ENCODE measurements around the gene SLC12A7.
"Not testable (repeated sequence)": the region's sequence is repeated elsewhere in the genome, so short reads cannot be mapped to it uniquely, and the experiment has no call there.

Gene SLC12A7

GRCh38 chr5:1034986-1035385 is 76.9 kb downstream of the SLC12A7 start:
- DNase-seq (ENCODE audit: low spot score), result no peak

GRCh38 chr5:1034421-1034905 is 77.4 kb downstream of the SLC12A7 start:
- DNase-seq (ENCODE audit: low spot score), result no peak

DNA sequence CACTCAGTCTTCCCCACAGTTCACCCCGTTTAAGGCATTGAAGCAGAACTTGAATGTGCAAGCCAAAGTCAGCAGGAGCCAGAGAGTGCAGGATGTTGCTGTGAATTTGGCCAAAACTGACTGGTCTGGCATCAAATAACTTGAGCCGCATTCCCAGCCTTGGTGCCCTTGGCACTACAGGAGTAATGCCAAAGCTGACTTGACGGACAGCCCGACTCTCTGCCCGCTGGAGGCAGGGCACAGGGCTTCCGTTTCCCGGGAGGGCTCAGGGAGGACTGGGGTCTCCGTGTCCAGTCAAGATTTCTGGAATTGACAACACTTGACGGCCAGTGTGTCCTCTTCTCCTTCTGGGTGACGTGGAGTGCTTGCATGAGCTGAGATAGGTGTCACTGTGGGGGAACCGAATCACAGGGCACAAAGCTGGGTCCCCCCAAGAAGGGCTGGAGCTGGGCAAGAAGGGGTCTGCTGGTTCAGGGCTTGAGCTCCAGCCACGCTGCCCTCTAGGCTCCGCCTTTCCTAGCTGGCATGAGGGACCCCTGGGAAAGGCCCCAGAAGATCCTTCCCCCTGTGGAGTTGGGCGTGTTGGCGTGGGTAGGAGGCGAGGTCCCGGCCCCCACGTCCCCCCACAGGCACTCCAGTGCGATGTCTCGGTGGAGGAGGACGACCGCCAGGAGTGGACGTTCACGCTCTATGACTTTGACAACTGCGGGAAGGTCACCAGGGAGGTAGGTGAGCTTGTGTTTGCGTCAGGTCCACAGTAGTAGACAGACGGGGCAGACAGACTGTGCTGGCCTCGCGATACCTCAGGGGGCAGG is 78.0 kb downstream of the SLC12A7 start:
- DNase-seq (ENCODE audit: low spot score), result no peak

- no peak for DNase-seq (ENCODE audit: low spot score)
Measured at GRCh38 chr5:1033178-1033577, 78.7 kb downstream of the SLC12A7 start.

GRCh38 chr5:1032551-1033027 is 79.3 kb downstream of the SLC12A7 start:
- no peak for DNase-seq (ENCODE audit: low spot score)

DNA sequence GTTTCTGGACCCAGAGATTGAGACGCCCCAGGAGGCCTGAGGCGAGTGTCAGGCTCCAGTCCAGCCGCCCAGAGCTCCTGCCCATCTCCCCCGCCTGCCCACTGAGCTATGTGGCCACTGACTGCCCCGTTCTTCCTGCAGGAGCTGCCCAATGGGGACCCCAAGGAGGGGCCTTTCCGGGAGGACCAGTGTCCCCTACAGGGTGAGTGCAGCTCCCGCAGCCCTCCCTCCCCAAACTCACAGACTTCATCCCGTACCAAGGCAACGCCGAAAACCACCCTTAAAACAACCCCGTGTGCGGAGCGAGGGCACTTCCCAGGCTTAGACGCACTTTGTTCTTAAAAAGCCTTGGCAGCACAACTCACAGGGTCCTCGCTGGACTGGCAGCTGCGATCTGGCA is 79.9 kb downstream of the SLC12A7 start:
- no peak for DNase-seq (ENCODE audit: low spot score)

DNA sequence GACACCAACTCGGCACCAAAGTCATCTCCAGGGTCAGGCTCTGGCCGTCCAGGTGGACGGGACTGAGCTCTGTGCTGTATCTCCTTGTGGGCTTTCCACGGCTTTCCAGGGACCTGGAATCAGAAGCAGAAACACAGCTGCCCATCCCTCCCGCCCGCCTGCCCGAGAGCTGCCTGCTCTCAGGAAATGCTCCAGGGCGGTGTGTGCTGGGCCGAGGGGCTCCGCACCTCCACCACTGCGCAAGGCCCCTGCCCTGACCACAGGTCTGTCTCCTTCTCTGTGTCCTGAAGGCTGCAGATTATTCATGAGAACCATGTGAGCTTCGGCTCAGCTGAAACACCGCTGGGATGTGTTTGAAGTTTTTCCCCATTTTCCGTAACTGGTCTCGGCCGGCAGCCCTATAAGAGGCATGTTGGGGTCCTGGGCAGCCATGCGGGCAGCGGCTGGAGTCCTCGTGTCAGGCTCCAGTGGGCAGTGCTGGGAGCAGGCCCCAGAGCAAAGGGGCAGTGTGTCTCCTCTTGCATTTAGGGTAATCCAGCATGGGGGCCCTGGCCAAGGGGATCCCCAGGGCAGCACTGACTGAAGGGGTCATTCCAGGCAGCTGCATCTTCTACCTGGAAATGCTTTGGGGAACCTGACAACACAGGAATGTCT is 80.4 kb downstream of the SLC12A7 start:
- DNase-seq (ENCODE audit: low spot score), result no peak

- no peak for DNase-seq (ENCODE audit: low spot score)
Measured at GRCh38 chr5:1030801-1031271, 81.0 kb downstream of the SLC12A7 start.

DNA sequence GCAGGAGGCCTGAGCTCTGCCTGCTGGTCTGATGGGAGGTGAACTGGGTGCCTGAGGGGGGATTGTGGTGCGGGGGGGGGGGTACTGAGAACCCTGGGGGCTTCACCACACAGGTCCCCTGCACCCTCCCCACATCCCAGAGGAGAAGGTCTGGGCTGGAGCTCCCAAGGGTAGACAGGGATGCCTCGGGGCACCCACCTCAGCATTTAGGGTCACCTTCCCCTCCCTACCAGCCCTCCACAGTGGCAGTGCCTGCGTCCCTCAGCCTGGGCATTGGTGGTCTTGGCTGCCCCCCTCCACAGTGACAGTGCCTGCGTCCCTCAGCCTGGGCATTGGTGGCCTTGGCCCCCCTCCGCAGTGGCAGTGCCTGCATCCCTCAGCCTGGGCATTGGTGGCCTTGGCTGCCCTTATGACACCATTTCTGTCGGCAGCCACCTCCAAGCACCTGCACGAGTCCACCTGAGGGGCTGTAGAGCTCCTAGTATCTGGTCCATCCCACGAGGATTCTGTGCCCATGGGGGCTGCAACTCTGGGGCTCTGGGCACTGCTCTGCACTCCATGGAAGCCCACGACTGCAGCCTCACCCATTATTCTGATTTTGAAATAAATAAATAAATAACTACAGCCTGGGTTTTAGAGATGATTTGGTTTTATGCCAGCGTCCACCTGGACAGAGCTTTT is 81.8 kb downstream of the SLC12A7 start:
- DNase-seq (ENCODE audit: low spot score), result no peak

GRCh38 chr5:1029282-1029944 is 82.5 kb downstream of the SLC12A7 start:
- no peak for DNase-seq (ENCODE audit: low spot score)

DNA sequence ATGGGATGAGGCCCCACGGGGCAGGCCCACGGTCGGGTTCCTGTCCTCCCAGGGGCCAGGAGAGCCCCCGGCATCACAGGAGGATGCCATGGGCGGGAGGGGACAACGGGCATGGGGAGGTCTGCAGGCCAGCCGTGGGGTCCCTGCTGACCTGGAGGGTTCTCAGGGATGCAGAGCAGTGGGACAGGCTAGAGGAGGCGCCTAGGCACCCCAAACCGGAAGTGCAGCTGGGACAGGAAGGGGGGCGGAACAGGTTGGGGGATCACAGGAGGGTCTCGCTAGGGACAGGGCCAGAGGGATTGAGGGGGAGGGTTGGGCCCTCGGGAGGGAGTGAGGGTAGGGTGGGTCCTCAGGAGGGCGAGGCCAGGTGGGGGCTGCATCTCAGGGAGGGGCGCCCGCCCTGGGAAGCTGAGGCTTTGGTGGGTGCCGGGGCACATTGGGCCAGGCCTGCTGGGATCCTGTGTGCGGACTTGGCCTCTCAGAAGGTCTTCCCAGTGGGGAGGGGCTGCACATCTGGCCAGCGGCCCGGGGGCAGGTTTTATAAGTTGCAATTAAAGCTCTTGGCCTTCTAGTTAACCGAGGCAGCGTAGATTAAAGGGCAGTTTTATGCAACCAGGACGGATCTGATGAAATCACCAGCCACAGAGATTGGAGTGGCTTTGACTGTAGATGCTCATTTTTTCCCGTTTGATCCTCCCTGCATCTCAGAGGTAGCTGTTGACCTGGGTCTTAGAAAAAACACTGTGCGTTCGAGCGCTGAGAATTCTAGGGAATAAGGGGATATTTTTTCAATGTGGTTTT is 83.2 kb downstream of the SLC12A7 start:
- DNase-seq (ENCODE audit: low spot score), result no peak

DNA sequence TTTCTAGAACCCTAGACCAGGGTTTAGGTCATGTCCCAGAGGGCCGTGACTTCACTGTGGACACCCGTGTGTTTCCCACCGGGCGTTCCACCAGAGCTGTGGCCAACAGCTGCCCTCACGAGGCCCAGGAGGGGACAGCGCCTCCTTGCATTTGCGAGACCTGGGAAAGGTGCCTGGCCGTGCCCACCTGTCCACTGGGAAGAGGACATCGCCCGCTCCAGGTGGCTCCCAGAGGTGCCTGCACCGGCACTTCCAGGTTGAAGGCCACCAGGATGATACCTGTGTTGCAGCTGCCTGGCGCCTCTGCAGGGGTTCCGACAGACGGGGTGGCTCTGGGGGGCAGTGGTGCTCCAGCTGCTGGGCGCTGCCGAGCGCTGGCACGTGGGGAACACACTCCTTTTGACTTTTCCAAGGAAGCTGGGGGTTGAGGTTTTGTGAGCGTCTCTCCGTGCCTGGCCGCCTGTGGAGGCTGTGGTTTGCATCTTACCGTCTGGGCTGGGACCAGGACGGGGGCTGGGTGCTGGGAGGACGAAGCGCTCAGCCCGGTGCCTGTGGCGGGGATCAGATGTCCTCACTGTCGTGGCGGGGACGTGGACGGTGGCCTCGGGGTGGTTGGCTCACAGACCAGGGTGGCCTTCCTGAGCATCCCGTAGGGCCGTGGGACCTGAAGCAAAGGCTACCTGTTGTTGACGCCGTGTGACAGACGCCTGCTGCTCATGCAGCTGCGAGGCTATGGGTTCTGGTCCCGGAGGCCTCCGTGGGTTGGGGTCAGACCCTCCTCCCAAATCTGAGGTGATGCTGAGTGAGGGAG is 84.0 kb downstream of the SLC12A7 start:
- no peak for DNase-seq (ENCODE audit: low spot score)

DNA sequence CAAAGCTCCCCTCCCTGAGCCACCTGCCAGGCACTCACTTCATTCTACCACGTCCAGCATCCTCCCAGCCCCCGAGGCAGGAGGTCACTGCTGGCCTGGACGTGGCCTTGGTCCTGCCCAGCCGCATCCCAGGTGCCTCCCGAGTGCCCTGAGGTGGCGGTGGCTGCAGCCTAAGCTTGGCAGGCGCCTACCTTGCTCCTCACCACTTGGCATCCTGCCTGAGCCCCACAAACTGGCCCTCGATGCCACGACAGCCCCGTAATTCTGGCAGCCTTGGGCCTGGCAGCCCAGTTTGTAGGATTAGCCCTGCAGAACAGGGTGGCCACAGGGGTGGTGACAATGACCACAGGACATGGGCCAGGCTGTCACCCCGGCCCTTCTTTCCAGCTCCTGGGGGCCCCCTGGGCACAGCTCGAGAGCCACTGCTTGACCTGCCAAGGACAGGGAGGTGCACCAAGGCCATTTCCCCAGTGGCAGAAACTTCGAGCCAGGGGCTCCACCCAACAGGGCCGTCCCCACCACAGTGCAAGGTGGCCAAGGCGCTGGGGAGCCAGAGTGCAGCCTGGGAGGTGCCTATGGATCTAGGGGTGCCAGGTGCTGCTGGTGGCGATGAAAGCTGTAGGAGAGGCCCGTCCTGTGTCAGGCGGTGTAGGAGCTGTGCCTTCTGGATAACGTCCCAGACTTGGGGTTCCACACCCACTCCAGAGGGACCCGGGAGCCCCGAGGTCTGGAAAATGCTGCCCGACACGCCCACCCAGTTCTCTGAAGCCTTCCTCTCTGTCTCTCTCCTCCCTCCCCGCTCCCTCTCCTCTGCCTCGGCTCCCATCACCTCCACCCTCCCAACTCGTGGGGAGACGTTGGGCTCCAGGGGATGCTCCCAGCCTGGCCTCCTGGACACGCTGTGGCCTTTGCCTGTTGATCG is 84.9 kb downstream of the SLC12A7 start:
- no peak for DNase-seq (ENCODE audit: low spot score)

DNA sequence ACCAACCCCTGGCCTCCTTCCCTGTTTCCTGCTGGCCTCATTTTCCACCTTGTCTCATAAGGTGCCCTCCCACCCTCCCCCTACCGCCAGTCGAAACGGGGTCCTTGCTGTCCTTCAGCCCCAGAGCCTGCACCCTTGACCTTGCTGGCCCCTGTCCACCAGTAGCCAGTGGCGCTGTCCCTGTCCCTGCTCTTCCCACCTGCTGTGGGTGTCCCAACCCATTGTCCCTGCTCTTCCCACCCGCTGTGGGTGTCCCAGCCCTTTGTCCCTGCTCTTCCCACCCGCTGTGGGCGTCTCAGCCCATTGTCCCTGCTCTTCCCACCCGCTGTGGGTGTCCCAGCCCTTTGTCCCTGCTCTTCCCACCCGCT is 89.9 kb downstream of the SLC12A7 start:
- DNase-seq (ENCODE audit: low spot score), result not testable (repeated sequence)

DNA sequence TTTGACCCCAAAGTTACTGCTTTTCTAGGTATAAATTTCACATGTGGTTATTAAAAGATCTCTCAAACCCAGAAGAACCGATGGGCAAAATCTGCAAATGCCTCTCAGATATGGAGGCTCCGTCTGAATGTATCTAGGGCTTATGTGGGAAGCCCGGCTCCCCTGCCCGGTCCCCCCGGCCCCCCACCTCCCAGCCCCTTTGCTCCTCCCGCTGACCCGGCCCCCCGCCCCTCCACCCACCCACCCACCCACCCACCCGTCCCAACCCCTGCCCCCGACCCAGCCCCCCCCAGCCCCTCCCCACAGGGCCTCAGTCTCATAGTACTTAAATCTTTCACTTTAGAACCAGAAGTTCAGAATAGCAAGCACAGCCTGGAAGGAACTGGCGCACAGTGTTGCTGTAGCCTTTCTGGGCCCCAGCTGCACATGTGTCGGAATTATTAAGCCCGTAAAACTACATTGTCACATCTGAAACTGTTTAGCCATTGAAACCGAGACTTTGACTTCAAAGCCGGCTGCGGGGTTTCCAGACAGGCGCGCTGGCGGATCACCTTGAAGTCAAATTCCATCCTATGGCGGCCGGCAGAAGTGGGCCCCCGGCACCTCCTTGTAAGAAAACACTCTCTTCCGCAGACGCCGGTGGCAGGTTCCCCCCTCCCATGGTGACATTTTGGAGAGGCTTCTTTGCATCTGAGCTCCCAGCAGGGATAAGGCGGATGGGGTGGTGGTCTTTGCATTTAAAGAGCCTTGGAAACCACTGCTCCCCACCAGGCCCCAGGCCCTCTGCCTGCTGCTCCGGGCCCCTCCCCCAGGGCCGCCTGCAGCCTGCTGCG is 90.5 kb downstream of the SLC12A7 start:
- DNase-seq (ENCODE audit: low spot score), result no peak

DNA sequence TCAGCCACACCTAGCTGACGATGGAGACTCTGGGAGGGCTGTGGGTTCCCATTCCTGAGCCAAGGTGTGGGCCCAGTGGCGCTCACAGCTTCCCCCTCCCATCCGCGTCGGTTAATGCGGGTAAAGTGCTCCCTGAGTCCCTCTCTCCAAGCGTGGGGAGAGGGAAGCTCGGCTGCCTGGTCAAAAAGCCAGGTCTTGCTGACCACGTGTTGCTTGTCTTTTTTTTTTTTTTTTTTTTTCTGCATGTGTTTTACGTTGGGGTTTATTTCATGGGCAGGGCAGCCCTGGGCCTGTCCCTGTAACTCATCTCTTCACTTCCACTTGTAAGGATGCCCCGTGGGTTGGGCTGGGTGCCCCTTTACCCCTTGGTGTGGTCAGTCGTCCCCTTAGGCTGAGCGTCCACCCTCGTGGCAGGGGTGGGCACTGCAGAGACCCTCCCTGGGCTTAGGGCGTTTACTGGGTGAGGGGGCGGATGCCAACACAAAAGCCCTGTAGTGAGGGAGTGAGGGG is 91.4 kb downstream of the SLC12A7 start:
- DNase-seq (ENCODE audit: low spot score), result no peak

- no peak for DNase-seq (ENCODE audit: low spot score)
Measured at GRCh38 chr5:1019001-1019905, 92.6 kb downstream of the SLC12A7 start.

Measured in kidney capillary endothelial cell (primary cell).